GM13977 (cell line): ENCODE measurements around the gene PTRH1.

ENCODE experiments used
- DNase-seq: peaks from one replicate; pipeline ENCODE4 v3.0.0; 2012; ENCODE audit warnings: low spot score
- CTCF ChIP-seq: IDR thresholded peaks from 2 replicates; pipeline ENCODE4 v1.5.1; 2012; ENCODE audit warnings: mild to moderate bottlenecking, control low read depth; ENCODE audit not compliant: insufficient read depth; ENCODE audit errors: extremely low read depth, missing control alignments
- in situ Hi-C: fragments of 300-500 bp; cut with MboI; formaldehyde crosslinking; loops from one replicate; pipeline ENCODE4 v1.12.0; 2022; ENCODE audit warnings: low sequenced_read_pairs, low pct_unique_long_range_greater_than_20kb, mixed read lengths, inconsistent platforms; ENCODE audit not compliant: unreplicated experiment

The PTRH1 gene

DNA sequence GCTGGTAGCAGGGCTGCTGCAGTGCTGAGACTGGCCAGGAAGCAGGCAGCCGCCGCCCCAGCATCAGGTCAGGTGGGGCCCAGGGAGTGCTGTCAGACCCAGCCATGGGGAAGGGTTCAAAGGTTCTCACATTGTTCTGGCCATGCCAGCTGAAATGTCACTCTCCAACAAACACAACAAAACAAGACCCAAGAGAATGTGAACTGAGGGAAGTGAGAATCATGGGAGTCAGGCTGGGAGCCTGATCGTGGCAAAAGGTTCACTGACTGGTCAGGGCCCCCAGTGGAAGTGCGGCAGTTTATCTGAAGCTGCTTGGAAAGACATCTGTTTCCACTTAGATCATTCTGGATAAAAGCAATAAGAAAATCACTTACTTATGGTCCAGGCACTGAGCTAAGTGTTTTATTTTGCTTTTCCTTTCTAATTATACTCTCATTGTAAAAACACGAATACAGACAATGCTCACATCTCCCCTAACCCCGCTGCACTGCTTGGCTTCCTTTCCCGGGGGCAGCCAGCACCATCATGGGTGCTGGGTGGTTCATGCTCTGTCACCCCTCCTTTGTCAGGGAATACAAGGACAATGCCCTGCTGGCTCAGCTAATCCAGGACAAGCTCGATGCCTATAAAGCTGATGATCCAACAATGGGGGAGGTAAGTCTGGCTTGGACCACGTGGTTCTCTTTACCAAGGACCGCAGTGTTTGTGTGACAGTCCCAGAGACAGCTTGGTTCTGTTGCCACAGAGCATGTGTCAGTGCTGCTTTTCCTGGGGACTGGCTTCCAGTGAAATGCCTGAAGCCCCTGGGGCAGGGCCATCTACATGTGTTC lies 50.6 kb downstream of the PTRH1 start:
- in situ Hi-C loops = no loop called here
- no peak for DNase-seq
- TF ChIP-seq CTCF = no peak

DNA sequence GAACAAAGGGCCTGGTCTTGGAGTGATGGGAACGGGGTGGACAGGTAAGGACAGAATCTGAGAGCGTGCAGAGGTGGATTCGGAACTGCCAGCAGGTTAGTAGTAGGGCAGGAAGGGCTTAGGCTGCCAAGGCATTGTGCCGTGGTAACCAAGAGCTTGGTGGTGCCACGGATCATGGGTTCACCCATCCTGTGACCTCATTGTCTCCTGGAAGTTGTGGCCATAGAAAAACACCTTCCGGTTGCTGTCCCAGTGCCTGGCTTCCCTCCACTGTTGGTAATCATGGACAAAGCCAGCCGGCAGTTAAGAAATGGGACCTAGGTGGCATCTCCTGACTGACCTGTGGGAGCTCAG lies 51.2 kb downstream of the PTRH1 start:
- TF ChIP-seq CTCF = no peak
- in situ Hi-C loops = no loop called here
- no peak for DNase-seq
